ENCODE results near the gene ADAMTSL2.

- no peak for TF ChIP-seq CTCF (IDR thresholded peaks at IDR 0.05; ENCODE audit: insufficient read depth, low read length)
- no peak for TF ChIP-seq SPI1 (IDR thresholded peaks at IDR 0.05; ENCODE audit: borderline replicate concordance, low read depth)
- no peak for TF ChIP-seq POLR2AphosphoS5 (IDR thresholded peaks at IDR 0.05; ENCODE audit: low read depth)
- peak; percentile 87 for TF ChIP-seq REST (IDR thresholded peaks at IDR 0.05; ENCODE audit: insufficient replicate concordance, low read depth)
These were observed 75.0 kb downstream of the ADAMTSL2 start, which contains the start of gene FAM163B for GRCh38 chr9:133609311-133610098.

Data from HL-60 (cell line).